NB4 (cell line): ENCODE data around the gene TRIM71.
"Not testable (repeated sequence)": the region's sequence is repeated elsewhere in the genome, so short reads cannot be mapped to it uniquely, and the experiment has no call there.

Experiments used
- DNase-seq: peaks from one replicate; pipeline ENCODE4 v3.0.0; 2010; ENCODE audit warnings: low read depth
- H3K4me3 ChIP-seq: one replicate; pipeline ENCODE4 v1.5.1; 2011; ENCODE audit warnings: mild to moderate bottlenecking, low read depth, low read length, moderate library complexity
- MYC ChIP-seq: IDR thresholded peaks from 2 replicates; pipeline ENCODE4 v1.6.1; 2011; ENCODE audit warnings: low read depth, low read length
- POLR2A ChIP-seq: IDR thresholded peaks from 2 replicates; pipeline ENCODE4 v1.6.1; 2011; ENCODE audit warnings: mild to moderate bottlenecking; ENCODE audit not compliant: insufficient read length; ENCODE audit errors: extremely low read depth
- TF ChIP-seq, protein P1 (sequence below): IDR thresholded peaks from 2 replicates; pipeline ENCODE4 v1.6.1; 2011; ENCODE audit warnings: low read depth, low read length
- TF ChIP-seq, protein P2 (sequence below): IDR thresholded peaks from one replicate; pipeline ENCODE4 v1.5.1; 2012; ENCODE audit warnings: low read depth, low read length

TRIM71 gene

DNA sequence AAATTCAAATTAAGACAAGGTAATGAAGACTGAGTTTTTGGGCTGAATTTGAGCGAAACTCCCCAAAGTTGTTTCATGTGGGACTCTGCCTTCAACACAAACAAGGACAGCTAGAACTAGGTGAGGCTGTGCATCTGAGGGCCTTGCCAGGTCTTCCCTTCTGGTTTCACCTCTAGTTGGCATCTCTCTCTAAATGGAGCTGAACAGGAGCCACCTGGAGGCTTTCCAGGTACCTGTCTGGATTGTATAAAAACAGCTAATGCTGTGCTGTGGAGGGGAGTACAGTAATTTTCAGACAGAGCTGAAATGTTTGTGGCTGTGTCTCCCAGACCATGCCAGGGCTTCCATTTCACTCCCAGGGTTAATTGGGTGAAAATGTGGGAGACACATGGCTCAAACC, 27.1 kb downstream of the TRIM71 start:
- H3K4me3 ChIP-seq = no peak overlapping the region
- no peak for DNase-seq
- TF ChIP-seq POLR2A (no peak), MYC (no peak)
- TF ChIP-seq, protein P1, sequence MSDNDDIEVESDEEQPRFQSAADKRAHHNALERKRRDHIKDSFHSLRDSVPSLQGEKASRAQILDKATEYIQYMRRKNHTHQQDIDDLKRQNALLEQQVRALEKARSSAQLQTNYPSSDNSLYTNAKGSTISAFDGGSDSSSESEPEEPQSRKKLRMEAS = no peak
- TF ChIP-seq, protein P2, sequence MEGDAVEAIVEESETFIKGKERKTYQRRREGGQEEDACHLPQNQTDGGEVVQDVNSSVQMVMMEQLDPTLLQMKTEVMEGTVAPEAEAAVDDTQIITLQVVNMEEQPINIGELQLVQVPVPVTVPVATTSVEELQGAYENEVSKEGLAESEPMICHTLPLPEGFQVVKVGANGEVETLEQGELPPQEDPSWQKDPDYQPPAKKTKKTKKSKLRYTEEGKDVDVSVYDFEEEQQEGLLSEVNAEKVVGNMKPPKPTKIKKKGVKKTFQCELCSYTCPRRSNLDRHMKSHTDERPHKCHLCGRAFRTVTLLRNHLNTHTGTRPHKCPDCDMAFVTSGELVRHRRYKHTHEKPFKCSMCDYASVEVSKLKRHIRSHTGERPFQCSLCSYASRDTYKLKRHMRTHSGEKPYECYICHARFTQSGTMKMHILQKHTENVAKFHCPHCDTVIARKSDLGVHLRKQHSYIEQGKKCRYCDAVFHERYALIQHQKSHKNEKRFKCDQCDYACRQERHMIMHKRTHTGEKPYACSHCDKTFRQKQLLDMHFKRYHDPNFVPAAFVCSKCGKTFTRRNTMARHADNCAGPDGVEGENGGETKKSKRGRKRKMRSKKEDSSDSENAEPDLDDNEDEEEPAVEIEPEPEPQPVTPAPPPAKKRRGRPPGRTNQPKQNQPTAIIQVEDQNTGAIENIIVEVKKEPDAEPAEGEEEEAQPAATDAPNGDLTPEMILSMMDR = no peak

DNA sequence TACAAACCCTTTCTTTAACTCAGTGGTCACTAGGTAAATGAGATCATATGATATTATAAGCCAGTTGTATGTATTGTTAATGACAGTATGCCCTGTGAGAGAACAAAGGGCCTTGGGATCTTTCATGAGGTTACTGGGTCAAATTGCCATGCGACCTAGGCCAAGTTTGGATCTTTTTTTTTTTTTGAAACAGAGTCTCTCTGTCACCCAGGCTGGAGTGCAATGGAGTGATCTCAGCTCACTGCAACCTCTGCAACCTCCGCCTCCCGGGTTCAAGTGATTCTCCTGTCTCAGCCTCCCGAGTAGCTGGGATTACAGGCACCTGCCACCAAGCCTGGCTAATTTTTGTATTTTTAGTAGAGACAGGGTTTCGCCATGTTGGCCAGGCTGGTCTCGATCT, 27.7 kb downstream of the TRIM71 start:
- H3K4me3 ChIP-seq, DNase-seq: not testable (repeated sequence)

DNA sequence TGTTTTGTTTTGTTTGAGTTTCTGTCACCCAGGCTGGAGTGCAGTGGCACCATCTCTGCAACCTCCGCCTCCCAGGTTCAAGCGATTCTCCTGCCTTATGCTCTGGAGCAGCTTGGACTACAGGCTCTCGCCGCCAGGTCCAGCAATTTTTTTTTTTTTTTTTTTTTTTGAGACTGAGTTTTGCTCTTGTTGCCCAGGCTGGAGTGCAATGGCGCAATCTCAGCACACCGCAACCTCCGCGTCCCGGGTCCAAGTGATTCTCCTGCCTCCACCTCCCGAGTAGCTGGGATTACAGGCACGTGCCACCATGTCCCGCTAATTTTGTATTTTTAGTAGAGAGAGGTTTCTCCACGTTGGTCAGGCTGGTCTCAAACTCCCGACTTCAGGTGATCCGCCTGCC, 29.2 kb downstream of the TRIM71 start:
- not testable (repeated sequence) for DNase-seq, H3K4me3 ChIP-seq

DNA sequence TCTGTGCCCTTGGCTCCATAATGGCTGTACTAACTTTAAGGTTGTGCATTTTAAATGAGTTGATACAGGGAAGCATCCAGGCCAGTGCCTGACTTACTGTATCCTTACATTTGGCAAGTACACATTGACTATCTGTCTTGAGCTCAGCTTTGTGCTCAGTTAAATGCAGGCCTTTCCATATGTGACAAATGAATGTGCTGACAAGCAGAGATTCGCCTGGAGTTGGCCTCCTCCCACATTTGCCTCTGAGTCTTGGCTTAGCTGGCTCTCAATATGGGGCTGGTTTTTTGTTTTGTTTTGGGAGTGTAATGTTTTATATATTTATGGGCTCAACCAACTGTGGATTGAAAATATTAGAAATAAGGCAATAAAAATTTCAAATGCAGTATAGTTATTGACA, 29.7 kb downstream of the TRIM71 start:
- TF ChIP-seq POLR2A (no peak), MYC (no peak)
- TF ChIP-seq, protein P1 = no peak
- H3K4me3 ChIP-seq = no peak overlapping the region
- DNase-seq = no peak

DNA sequence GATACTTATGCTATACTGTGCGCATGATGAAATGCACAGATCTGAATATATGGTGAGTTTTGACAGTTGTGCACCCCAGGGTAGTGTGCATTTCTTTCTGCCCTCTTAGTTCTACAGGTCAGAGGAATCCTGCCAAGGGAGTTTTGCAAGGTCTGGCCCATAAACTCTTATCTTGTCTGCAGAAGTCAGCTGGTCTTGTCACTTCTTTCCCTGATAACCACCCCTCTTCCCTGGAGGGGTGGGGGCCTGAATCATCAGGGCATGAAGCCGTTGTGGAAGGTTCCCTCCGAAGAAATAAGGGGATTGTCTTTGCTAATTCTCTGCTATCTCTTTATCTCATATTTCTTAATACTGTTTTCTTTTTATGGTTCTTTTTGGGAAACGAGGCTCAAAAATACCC, 30.4 kb downstream of the TRIM71 start:
- TF ChIP-seq MYC (no peak), POLR2A (no peak)
- TF ChIP-seq, protein P1 = no peak
- TF ChIP-seq, protein P2 = no peak
- H3K4me3 ChIP-seq = no peak overlapping the region
- peak; percentile 92 for DNase-seq

DNA sequence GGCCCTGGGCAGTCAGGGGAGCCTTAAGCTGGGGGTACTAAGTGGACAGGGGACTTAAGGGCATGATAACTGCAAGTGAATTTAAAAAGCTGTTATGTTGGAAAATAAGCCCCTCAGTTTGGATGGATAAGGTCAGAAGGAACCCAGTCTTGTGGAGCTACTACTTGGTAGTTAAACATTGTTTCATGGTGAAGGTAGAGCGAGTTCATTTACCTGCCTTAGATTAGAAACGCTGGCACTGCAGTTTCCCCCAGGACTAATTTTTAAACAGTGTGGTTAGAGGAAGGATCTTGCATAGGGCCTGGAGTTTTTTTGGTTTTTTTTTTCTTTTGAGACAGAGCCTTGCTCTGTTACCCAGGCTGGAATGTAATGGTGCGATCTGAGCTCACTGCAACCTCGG, 31.2 kb downstream of the TRIM71 start:
- DNase-seq = no peak
- TF ChIP-seq MYC (no peak), POLR2A (no peak)
- TF ChIP-seq, protein P2 = no peak
- TF ChIP-seq, protein P1 = no peak
- no peak overlapping the region for H3K4me3 ChIP-seq

DNA sequence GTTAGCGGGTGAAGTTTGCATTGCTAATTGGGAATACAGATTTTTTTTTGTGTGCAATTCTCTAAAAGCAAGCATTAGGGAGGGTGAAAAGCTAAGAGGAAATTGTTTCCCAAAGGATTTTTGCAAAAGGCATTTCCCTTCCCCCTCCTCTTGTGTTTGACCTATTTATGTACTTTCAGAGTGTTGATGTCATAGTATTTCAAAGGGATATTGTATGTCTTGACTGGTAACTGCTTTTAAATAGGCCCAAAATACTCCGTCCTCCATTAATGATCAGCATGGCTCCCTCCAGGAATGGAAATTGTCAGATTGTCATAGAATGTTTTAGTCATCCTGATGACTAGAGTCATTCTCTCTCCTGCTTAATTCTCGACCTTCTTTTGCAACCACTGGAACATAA, 32.4 kb downstream of the TRIM71 start:
- TF ChIP-seq POLR2A = no peak
- TF ChIP-seq, protein P1 = no peak
- TF ChIP-seq, protein P2 = no peak
- no peak for TF ChIP-seq MYC
- no peak overlapping the region for H3K4me3 ChIP-seq
- no peak for DNase-seq
